22Rv1 (cell line): ENCODE data around the gene CD40LG.

Experiments used
- H3K27ac ChIP-seq: fragments of 450-650 bp; 2 replicates; pipeline ENCODE4 v1.5.1; 2017
- ZFX ChIP-seq: fragments of 450-650 bp; IDR thresholded peaks from 2 replicates; pipeline ENCODE4 v1.6.1; 2017; ENCODE audit warnings: antibody characterized with exemption, borderline replicate concordance
- TF ChIP-seq, protein P1 (sequence below): fragments of 450-650 bp; IDR thresholded peaks from 2 replicates; pipeline ENCODE4 v1.5.1; 2017; ENCODE audit warnings: mild to moderate bottlenecking

CD40LG gene

DNA sequence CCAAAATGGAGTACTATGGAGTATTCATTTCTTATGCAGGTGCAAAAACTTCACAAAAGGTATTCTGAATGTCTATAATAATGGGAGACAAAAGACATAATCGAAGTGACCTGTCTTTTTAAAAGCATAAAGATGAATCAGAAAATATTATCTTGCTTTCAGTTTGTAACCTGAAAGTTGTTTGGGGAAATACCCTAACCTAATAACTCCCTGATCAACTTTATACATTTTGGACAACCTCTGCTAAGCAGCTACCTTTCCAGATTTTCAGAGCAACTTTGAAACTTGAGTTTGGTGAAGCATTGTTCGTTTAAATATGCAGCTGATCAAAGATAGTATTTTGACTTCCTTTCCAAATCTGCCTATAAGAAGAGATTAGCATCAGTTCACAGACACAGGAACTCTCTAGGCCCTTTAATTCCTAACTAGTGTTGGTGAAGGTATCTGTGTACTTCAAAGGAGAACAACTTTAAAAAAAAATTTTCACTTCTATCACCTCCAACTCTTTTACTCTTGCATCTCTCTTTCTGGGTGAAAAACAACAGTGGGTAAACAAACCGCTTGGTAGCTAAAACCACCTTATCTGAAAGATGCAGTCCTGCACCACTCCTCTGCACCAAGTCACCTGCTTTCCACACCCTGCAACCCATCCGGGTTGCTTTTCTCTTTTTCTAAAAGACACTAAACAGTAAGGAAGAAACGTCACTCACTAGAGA lies 26.5 kb downstream of the CD40LG start:
- TF ChIP-seq, protein P1, sequence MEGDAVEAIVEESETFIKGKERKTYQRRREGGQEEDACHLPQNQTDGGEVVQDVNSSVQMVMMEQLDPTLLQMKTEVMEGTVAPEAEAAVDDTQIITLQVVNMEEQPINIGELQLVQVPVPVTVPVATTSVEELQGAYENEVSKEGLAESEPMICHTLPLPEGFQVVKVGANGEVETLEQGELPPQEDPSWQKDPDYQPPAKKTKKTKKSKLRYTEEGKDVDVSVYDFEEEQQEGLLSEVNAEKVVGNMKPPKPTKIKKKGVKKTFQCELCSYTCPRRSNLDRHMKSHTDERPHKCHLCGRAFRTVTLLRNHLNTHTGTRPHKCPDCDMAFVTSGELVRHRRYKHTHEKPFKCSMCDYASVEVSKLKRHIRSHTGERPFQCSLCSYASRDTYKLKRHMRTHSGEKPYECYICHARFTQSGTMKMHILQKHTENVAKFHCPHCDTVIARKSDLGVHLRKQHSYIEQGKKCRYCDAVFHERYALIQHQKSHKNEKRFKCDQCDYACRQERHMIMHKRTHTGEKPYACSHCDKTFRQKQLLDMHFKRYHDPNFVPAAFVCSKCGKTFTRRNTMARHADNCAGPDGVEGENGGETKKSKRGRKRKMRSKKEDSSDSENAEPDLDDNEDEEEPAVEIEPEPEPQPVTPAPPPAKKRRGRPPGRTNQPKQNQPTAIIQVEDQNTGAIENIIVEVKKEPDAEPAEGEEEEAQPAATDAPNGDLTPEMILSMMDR, result no peak
- TF ChIP-seq ZFX, result no peak
- H3K27ac ChIP-seq, result no peak overlapping the region

DNA sequence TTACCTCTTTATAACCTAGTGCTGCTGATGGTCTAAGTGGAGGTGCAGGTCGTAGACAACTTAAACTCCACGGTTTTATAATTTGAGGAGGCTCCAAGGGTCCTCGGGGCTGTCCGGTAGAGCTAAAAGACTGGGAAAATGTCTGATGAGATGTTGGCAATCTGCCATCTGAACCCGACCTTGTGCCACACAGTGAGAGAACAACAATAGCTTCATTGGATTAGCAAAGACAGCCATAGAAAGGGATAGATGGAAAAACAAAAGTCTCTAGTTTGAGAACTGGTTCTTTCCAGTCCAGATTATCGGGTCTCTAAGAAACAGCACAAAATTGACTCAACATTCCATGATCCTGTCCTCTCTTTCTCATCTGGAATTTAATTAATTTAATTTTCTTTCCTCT lies 31.6 kb downstream of the CD40LG start:
- TF ChIP-seq, protein P1, result no peak
- no peak for TF ChIP-seq ZFX
- no peak overlapping the region for H3K27ac ChIP-seq

DNA sequence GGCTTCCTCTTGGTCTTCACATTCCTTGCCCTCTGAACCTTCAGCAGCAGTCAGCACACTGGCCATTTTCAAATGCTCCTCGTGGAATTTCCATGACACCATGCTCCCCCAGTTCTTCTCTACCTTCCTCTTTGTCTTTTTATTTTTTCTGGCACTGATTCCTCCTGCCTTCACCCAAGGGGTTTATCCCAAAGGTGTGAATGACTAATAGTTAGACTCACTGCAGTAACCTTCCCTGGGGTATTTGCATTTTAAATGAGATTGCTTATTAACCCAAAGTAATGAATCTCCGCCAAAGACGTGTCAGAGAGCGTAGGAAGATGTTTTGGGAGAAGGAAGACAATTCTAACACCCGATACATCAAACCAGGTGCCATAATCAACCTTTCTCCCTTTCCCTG lies 36.2 kb downstream of the CD40LG start:
- no peak overlapping the region for H3K27ac ChIP-seq
- TF ChIP-seq ZFX, result no peak
- TF ChIP-seq, protein P1, result no peak

DNA sequence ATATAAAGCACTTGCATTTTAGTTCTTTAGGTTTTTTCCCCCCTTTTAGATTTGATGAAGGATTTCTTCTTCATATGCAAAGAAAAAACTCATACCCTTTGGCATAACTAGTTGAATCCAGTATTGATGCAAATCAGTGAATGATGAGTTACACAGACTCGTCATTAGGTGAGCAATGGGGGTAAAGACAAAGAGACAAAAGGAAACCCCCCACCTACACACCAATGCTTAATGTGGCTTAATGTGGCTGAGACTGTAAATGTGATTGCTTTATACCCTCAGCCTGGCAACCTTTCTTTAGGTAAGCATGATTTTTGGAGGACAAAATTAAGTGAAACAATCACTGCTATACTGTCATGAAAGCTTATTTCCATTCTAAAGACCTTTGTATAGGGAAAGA lies 39.5 kb downstream of the CD40LG start:
- no peak for TF ChIP-seq ZFX
- TF ChIP-seq, protein P1, result no peak
- H3K27ac ChIP-seq, result no peak overlapping the region

DNA sequence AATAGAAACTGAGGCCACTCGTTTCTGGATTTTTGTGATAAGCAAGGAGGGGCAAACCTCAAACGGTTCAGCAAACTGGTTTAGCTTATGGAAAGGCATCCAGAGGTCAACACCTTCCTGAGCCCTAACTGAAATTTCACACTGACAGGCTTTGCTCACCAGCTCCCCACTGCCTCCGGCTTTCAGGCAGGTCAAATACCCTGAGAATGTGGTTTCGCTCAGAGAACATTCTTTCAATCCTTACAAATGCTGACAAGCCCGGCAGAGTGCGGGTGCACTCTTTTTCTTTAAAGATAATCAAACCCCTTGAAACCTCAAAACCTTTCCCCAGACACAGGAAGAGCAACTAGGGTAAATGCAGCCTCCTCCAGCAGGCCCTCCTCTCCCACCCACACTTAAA lies 41.5 kb downstream of the CD40LG start:
- TF ChIP-seq, protein P1, result no peak
- TF ChIP-seq ZFX, result no peak
- H3K27ac ChIP-seq, result no peak overlapping the region

DNA sequence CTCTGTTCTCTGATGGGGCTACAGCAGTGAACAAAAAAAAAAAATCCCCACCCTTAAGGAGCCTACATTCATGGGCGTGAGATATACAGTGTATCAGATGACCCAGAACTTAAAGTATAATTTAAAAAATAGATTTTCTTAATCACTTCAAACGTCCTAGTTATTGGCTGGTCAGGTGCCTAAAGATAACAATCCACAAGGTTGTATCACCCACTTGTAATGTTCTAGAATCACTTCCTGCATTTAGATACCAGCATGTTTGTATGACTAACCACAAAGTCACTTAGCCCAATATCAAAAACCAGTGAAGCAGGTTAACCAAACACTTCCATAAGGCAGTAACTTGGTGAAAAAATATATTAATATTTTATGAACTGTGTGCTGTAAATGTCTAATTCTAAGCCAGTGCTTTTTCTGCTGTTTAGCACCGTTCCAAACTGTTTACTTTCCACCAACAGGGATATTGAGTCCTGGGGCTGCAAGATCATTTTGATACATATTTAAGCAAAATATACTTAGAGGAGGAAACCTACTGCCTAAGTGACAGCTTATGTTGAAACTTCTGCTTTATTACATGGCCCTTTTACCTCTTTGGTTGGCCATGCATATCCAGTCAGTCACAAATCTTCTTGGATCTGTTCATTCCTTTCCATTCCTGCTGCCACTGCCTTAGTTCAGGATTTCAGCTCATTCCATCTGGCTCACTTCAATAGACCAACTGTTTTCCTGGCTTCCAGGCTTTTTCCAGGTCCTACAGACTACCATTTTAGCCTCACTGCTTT lies 43.3 kb downstream of the CD40LG start:
- no peak for TF ChIP-seq ZFX
- TF ChIP-seq, protein P1, result no peak
- H3K27ac ChIP-seq, result no peak overlapping the region

DNA sequence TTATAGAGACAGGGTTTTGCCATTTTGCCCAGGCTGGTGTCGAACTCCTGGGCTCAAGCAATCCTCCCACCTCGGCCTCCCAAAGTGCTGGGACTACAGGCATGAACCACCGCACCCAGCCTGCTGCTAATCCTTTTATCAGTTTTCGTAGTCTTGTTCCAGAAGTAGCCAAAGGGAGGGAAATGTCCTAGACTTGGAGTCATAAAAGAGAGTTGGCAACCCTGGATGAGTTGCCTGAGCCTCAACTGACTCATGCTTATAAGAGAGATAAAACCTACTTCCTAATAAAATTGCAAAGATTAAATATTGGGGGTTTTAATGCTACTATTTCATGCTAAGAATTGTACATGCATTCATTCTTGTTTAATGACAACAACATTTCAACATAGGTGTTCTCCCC lies 44.3 kb downstream of the CD40LG start:
- TF ChIP-seq, protein P1, result no peak
- no peak for TF ChIP-seq ZFX
- H3K27ac ChIP-seq, result no peak overlapping the region
